Left lobe of liver (tissue), 2 donors: ENCODE measurements around the gene DYNC2H1. TPM values are rescaled to one million over a fixed set of nuclear protein-coding genes. Genes with fewer than 3 reads are reported as not detected.
"Not testable (repeated sequence)": the region's sequence is repeated elsewhere in the genome, so short reads cannot be mapped to it uniquely, and the experiment has no call there.

Experiments
- ATAC-seq: fragments of 200-7000 bp; cut with Tn5 transposase; one replicate; pipeline ENCODE4 v1.9.1; 2020; ENCODE audit warnings: mild to moderate bottlenecking, moderate library complexity
- DNase-seq: peaks from one replicate; pipeline ENCODE4 v3.0.0-alpha.2; 2020; ENCODE audit warnings: low spot score
- total RNA-seq: library from RNA; stranded (reverse); gene quantifications from one replicate; pipeline ENCODE4 v1.2.1, GENCODE V29; 2021
- donor health status: DM: no; HTN: no; CAD: no; lungs with moderate emphysema.
- donor health status: DM: no; HTN: yes; CAD: no.

The DYNC2H1 gene
- total RNA-seq, 1 donor from 2014 or later = 1.6 TPM

DNA sequence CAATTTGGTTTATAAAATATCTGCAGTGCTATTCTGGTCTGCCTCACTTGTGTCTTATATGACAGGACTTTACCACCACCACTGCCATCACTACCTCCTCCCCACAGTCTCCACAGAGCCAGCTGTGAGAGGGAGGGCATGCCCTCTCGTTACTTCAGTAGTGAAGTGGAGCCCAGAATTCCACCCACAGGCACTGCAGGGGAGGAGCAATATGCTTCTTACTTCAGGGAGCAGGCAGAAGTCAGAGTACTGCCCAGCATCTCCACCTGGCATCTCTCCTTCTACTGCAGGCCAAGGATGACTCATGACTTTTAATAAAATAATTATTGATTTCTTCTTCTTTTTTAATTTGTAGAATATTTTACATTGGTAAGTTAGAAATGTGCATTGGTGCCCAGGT is 255.5 kb downstream of the DYNC2H1 start:
- DNase-seq (no peak), ATAC-seq (no peak)

DNA sequence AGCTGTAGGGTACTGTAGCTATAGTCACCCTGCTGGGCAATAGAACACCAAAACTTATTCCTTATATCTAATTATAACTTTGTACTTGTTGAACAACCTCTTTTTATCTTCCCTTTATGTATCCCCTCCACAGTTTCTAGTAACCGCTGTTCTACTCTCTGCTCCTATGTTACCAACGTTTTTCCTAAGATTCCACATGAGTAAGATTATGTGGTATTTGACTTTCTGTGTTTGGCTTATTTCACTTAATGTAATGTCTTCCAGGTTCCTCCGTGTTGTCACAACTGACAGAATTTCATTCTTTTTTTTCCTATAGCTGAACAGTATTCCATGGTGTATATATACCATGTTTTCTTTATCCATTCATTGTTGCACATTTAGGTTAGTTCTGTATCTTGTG is 258.4 kb downstream of the DYNC2H1 start:
- no peak for ATAC-seq
- no peak for DNase-seq

DNA sequence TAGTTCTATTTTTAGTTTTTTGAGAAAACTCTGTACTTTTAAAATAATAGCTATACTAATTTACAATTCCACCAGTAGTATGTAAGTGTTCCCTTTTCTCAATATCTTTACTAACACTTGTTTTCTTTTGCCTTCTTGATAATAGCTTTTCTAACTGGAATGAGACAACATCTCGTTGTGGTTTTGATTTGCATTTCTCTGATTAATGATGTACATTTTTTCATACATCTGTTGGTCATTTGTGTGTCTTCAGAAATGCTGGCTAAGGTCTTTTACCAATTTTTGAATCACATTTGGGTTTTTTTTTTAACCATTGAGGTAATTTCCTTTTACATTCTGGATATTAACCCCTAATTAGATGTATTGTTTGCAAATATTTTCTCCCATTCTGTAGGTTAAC is 258.9 kb downstream of the DYNC2H1 start:
- ATAC-seq (no peak), DNase-seq (no peak)

DNA sequence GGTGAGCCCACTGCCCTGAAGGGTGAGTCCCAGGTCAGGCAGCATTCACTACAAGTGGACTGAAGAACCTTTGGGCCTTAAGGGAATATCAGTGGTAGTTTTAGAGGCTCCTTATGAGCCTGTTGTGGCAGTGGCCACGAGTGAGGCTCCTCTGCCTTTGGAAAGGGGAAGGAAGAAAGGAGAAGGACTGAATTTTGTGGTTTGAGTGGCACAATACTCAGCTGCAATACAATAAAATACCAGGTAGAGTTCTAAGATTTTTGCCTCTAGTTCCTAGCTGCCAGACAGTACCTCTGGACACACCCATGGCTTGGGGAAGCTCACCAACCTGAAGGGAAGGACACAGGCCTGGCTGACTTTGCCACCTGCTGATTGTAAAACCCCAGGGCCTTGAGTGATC is 260.9 kb downstream of the DYNC2H1 start:
- no peak for DNase-seq
- no peak for ATAC-seq

DNA sequence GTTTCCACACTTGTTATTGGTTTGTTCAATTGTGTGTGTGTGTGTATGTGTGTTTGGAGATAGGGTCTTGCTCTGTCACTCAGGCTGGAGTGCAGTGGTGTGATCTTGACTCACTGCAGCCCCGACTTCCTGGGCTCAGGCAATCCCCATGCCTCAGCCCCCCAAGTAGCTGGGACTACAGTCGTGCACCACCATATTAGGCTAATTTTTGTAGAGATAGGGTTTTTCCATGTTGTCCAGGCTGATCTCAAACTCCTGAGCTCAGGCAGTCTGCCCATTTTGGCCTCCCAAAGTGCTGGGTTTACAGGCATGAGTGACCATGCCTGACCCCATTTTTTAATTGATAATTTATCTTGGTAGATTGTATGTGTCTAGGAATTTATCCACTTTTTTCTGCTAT is 263.7 kb downstream of the DYNC2H1 start:
- ATAC-seq = no peak
- DNase-seq = no peak

DNA sequence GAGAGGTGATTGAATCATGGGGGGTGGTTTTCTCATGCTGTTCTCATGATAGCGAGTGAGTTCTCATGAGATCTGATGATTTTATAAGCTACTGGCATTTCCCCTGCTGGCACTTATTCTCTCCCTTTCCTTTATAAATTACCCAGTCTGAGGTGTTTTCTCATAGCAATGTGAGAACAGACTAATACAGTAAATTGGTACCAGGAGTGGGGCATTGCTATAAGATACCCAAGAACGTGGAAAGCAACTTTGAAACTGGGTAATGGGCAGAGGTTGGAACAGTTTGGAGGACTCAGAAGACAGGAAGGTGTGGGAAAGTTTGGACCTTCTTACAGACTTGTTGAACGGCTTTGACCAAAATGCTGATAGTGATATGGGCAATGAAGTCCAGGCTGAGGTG is 265.0 kb downstream of the DYNC2H1 start:
- not testable (repeated sequence) for DNase-seq, ATAC-seq

DNA sequence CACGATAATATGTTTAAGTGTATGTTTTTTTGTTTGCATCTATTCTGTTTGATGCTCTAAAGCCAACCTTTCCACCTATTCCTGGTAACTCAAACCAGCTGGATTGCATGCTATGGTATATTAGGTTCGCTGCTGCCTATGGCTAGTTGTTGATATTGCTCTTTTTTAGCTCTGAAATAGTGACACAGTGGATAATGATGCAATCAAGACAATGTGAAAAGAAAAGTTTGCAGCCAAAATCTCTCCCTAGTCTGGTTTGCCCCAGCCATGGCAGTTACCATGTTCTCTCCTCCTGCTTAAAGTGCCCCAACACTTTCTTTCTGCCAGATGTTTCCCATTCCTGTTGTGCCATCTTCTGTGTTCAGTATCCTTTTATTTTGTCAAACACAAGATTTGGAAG is 269.7 kb downstream of the DYNC2H1 start:
- ATAC-seq = no peak
- no peak for DNase-seq

DNA sequence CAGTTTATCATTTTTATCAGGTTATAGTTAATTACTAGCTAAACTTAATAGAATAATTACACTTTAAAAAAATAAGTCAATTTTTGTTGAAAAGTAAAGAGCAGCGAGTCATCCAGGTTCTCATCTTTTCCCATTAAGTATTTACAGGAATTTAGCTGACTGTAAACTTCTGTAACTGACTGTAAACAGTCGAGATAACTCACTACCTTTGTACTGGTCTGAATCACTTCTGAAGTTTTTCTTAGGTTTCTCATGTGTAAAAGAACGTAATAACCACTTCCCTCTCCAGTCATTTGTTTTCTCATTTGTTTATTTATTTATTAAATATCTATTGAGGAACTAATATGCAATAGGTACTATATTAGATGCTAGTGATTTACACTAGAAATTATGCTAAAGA is 270.8 kb downstream of the DYNC2H1 start:
- ATAC-seq (no peak), DNase-seq (no peak)

DNA sequence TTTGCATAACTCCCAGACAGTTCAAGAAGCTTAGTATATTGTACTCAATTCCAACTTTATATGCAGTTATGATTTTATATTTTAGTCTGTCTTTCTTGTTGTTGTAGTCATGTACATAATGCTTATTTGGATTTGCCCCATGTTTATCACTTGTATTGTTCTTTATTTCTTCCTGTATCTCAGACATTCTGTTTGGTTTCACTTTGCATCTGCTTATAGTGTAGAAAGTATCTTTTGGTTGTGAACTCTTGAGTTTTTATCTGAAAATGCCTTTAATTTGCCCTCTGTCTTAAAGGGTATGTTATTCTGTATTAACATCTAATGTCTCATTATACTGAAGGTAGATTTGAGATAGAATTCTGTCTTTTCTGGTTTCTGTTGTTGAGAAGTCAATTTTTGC is 275.4 kb downstream of the DYNC2H1 start:
- DNase-seq (no peak), ATAC-seq (no peak)

DNA sequence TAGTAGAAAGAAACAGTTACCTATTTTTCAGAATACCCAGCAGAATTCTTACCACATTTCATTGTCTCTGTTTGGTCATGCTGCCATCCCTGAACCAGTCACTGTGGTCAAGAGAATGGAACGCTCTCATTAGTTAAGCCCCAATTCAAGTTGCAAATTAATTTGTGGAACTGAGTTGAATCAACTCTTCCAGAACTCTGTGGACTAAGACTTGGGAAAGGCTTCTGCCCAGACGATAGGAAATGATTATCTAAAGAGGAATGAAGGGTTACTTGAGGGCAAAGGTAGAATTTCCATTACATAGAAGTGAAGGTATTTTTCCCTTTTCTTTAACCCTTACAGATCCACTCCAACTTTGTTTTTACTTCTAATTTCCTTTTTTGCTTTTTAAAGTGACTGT is 286.4 kb downstream of the DYNC2H1 start:
- DNase-seq = no peak
- ATAC-seq = no peak

DNA sequence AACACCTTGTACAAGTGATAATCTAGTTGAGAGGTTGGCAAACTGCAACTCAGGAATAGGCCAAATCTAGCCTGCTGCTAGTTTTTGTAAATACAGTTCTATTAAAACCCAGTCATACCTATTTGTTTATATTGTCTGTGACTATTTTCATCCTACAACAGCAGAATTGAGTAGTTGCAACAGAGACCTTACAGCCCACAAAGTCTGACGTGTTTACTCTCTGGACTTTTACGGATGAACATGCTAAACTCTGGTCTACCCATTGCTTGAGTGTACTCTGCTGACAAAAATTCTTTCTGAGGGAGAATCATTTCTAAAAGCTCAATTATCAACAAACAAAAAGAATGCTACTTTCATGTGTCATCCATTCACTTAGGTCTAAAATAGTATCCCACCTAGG is 287.0 kb downstream of the DYNC2H1 start:
- DNase-seq (no peak), ATAC-seq (no peak)

DNA sequence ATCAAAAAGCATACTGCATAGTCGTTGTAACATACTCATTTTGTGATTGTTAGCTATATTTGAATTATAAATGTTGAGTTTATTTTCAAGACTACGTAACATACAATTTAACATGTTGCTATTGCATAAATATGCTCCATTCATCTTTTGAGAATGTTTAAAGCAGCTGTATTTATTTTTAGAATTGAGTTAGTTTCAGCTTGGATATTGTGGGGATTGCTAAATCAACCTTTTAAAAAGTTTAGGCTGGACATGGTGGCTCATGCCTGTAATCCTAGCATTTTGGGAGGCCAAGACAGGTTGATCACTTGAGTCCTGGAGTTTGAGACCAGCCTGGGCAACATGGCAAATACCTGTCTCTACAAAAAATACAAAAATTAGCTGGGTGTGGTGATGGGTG is 288.1 kb downstream of the DYNC2H1 start:
- ATAC-seq (no peak), DNase-seq (no peak)

DNA sequence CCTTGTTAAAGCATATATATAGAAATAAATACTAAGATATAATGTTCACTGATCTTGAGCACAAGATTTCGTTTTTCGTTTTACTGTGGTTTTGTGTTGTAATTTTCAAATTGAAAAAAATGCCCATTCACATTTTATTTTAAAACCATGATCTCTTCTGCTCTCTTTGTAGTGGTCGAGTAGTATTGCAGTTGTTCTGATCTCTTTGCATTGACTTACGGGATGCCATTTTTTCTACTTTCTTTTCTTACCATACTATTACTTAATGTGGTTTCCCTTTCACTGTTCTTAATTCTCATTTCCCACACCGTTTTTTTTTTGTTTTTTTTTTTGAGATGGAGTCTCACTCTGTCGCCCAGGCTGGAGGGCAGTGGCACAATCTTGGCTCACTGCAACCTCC is 289.6 kb downstream of the DYNC2H1 start:
- DNase-seq = no peak
- no peak for ATAC-seq

DNA sequence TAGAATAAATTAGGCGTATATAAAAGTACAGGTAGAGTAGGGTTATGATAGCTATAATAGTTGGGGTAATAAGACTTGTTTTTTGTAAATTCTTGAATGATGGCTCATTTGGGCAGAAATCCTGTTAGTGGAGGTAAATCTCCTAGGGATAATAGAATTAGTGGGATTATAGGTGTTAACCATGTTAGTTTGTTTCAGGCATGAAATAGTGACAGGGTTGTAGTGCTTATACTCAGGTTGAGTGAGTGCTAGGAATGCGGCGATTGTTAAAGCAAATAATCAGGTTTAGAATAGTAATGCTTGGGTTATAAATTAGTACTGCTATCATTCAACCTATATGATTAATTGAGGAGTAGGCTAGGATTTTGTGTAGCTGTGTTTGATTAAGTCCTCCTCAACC is 297.1 kb downstream of the DYNC2H1 start:
- no peak for DNase-seq
- ATAC-seq = no peak

DNA sequence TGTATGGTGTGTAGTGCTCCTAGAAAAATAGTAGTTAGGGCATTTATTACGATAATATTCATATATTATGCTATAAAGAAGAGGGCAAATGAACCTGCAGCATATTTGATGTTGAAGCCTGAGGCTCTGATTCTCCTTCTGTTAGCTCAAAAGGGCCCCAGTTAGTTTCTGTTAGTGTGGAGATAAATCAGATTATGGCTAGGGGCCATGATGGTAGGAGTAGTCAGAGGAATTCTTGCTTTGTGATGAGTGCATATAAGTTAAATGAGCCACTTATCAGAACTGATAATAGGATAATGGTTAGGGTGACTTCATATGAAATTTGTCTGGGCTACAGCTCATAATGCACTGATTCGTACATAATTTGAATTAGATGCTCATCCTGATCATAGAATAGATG is 298.4 kb downstream of the DYNC2H1 start:
- ATAC-seq = no peak
- no peak for DNase-seq

DNA sequence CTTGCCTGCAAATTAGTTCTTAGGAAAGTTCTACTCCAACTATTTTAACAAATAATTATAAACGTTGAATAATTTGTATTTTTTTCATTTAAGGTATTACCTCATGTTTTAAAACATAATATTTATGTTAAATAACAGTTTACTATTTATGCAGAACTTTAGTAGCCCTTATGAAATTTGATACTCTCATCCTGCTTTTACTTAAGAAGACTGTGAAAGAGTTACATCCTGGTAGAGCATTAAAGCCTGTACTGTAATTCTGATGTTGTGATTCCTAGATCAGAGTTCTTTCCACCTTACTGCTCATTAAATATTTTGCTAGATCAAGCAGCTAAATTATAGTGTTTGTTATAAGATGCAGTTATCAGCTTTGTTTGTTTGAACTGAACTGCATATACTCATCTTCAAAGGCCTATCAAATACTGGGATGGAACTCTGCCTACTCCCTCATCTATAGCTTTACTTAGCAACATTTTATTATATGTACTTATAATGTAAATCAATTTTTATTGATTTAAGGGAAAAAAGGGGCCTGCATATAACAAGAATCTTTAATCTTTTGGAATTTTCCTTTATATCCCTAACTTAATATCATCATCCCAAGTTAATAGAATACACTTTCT is 304.2 kb downstream of the DYNC2H1 start:
- DNase-seq (no peak), ATAC-seq (no peak)

DNA sequence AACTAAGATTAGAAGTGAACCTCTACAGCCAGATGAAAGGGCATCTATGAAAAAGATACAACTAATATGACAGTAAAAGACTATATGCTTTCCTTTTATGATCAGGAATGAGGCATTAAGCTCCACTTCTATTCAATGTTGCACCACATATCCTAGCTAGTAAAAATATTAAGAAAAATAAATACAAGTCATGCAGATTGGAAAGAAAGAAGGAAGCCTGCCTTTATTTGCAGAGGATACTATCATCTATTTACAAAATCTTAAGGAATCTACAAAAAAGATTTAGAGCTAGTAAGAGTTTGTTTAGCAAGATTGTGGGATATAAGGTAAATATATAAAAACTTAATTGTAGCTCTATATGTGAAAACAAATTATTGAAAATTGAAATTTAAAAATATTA is 308.8 kb downstream of the DYNC2H1 start:
- no peak for DNase-seq
- ATAC-seq = no peak

DNA sequence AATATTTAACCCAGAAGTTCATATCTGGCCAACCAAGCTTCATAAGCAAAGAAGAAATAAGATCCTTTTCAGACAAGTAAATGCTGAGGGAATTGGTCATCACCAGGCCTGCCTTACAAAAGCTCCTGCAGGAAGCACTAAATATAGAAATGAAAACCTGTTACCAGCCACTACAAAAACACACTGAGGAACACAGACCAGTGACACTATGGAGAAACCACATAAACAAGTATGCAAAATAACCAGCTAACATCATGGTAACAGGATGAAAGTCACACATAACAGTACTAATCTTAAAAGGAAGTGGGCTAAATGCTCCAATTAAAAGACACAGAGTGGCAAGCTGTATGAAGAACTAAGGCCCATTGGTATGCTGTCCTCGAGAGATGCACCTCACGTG is 311.4 kb downstream of the DYNC2H1 start:
- no peak for ATAC-seq
- no peak for DNase-seq

DNA sequence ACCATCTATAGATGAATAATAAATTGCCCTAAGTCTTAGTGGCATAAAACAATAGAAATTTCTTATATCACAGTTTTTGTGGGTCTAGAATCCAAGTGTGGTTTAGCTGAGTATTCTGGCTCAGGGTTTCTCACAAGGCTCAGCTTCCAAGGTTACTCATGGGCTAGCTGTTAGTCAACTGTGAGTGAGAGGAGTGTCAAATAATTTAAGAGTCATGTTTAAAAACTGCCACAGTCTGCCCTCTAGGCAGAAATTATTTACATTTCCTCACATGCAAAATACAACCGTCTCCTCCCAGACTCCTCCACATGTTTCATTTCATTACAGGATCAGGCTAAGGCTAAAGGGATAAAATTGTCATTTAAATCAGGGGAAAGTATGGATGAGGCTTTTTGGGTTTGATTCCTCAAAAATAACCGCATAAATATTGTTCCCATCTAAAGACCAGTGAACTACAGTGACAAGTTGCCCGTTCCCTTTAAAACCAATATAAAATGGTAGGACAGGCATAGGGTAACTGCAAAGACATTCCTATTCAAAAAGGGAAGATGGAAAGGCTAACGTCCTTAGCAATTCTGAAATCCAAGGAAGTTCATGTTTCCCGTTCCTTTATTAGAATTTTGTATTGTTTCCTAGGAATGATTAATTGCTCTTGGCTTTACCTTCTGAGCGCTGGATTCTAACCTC is 324.3 kb downstream of the DYNC2H1 start:
- ATAC-seq = no peak
- no peak for DNase-seq

DNA sequence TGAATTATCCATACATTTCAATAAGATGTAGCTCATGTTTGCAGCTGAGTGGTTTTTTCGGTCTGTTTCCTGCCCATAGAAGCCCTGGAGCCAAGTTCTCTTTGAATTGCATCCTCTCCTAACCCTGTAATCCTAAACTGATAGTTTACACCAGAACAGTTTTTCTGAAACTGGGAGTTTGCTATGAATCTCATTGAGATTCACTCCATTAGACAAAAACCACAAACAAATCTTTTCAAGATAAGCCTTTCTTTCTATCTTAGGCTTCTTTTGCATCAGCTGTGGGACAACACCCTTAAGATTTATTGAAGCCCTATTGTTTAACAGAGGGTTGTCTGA is 324.8 kb downstream of the DYNC2H1 start:
- no peak for ATAC-seq
- DNase-seq = no peak

DNA sequence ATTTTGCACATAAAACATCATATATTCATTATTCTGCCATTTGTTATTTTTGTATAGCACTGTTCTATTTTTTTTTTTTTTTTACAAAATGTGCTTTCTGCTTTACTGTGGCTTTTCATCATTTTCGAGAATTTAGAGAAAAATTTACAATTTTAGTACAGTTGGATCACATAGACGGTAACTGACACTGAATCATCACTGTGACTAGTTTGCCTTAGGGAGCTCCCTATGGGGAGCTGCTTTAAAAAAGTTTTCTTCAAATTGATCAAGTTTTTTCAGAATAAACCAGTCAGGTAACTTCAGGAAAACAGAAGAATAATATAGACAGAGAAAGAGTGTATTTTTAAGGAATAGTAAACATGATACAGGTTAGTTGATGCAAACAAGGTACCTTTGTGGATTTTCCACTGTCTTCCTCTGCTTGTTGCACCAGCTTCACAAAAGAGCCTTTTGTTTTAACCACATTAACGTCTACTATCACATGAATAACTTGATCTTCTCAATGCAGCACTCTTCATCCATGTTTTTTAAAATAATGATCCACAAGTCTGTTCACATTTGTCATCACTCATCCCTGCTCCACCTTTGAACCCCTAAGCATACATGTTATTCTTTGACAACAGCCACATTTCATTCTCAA is 327.0 kb downstream of the DYNC2H1 start:
- ATAC-seq (no peak), DNase-seq (no peak)

DNA sequence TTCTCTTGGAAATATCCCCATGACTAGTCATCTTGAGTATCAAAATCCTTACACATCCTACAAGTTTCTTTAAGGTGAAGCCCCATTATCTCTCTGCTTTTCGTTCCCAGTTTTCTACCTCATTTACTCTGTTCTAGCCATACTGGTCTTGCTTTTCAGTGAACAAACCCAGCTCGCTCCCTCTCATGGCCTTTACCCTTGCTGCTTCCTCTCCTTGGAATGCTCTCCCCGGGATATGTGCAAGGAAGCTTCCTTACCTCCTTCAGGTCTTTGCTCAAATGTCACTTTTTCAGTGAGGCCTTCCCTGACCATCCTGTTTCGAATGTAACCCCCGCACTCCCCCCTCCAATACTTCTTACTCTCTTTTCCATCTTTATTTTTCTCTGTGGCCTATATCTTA is 331.8 kb downstream of the DYNC2H1 start:
- ATAC-seq = no peak
- no peak for DNase-seq

DNA sequence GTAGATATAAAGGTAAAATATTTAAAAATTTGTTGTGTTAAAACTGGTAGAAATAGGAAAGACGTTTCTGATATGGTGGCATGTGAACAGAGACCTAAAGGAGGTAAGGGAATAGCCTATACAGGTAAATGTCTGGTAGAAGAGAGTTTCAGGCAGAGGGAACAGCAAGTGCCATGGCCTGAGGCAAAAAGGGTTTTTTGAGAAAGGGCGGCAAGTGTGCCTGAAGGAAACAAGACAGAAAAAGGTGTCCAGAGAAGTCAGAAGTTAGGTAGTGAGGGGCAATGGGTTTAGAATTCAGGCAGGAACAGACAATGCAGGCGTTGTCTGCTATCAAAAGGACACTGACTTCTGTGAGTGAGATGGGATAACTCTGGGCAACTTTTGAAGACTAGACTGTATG is 339.7 kb downstream of the DYNC2H1 start:
- ATAC-seq = no peak
- DNase-seq = no peak
